22Rv1 (cell line): ENCODE data around the gene SLC39A5.

Experiments used
- CTCF ChIP-seq: fragments of 450-650 bp; IDR thresholded peaks from 2 replicates; pipeline ENCODE4 v1.5.1; 2017; ENCODE audit warnings: mild to moderate bottlenecking
- ZFX ChIP-seq: fragments of 450-650 bp; IDR thresholded peaks from 2 replicates; pipeline ENCODE4 v1.6.1; 2017; ENCODE audit warnings: antibody characterized with exemption, borderline replicate concordance

GRCh38 chr12:56197921-56198635 is 31.8 kb upstream of the SLC39A5 start:
- no peak for TF ChIP-seq CTCF
- TF ChIP-seq ZFX = no peak
